ENCODE measurements around the gene SKAP1.

Gene SKAP1

GRCh38 chr17:48225725-48226567, 204.1 kb downstream of the SKAP1 start:
- Histone ChIP-seq H3K18ac (ENCODE audit: low read length) (no peak overlapping the region), H2BK15ac (ENCODE audit: low read length) (no peak overlapping the region), H3K14ac (ENCODE audit: low read length) (no peak overlapping the region), H3K27ac (replicated peaks; ENCODE audit: low read length) (no peak overlapping the region), H3K27me3 (ENCODE audit: control insufficient read depth in 3 of 3, insufficient read depth in 3 of 3, low read depth in 1 of 3, low read length in 3 of 3) (peaks cover 0 to 41% (median 2%) of the 10 kb centered on the region in 3 experiments), H2BK12ac (ENCODE audit: low read length) (no peak overlapping the region), H3K23ac (ENCODE audit: low read depth, low read length, poor library complexity) (no peak overlapping the region), H2AFZ (ENCODE audit: low read length) (no peak overlapping the region), H4K91ac (ENCODE audit: low read depth, low read length, poor library complexity) (no peak overlapping the region), H3K9ac (ENCODE audit: low read depth, low read length, poor library complexity) (no peak overlapping the region), H3K4ac (ENCODE audit: low read length) (no peak overlapping the region), H3K79me1 (ENCODE audit: low read depth, low read length) (no peaks in the 10 kb centered on the region), H2AK5ac (ENCODE audit: low read depth, low read length) (no peak overlapping the region), H3K9me3 (replicated peaks in 1 of 2; ENCODE audit: control insufficient read depth in 2 of 2, insufficient read depth in 1 of 2, low read depth in 1 of 2, low read length in 2 of 2) (no peaks in the 10 kb centered on the region), H2BK120ac (ENCODE audit: low read depth, low read length) (no peak overlapping the region), H3K4me3 (ENCODE audit: low read length in 2 of 2) (no peak overlapping the region), H3K36me3 (replicated peaks in 1 of 2; ENCODE audit: control insufficient read depth in 2 of 2, insufficient read depth in 2 of 2, low read length in 2 of 2) (no peaks in the 10 kb centered on the region), H4K8ac (ENCODE audit: low read depth, low read length) (no peak overlapping the region), H3K4me1 (ENCODE audit: control insufficient read depth in 2 of 2, insufficient read depth in 1 of 2, low read depth in 1 of 2, low read length in 2 of 2) (no peaks in the 10 kb centered on the region), H3K4me2 (ENCODE audit: insufficient read depth, low read length, poor library complexity, severe bottlenecking) (no peak overlapping the region), H2BK5ac (ENCODE audit: low read length) (no peak overlapping the region)
- no CpG with 5 or more reads among the region's 6 CpGs for WGBS, 2 donors (ENCODE audit: extremely low coverage in 2 of 2, insufficient read length in 2 of 2, insufficient replicate concordance in 1 of 2)
- DNase-seq (ENCODE audit: low spot score), result no peak

GRCh38 chr17:48223945-48224344, 206.1 kb downstream of the SKAP1 start:
- no peak overlapping the region for H3K4me2 ChIP-seq (ENCODE audit: insufficient read depth, low read length, poor library complexity, severe bottlenecking)
- DNase-seq (ENCODE audit: low spot score), result no peak
- no peak overlapping the region for H2BK120ac ChIP-seq (ENCODE audit: low read depth, low read length)
- H3K9ac ChIP-seq (ENCODE audit: low read depth, low read length, poor library complexity), result no peak overlapping the region
- H3K9me3 ChIP-seq (replicated peaks in 1 of 2; ENCODE audit: control insufficient read depth in 2 of 2, insufficient read depth in 1 of 2, low read depth in 1 of 2, low read length in 2 of 2), result no peaks in the 10 kb centered on the region
- H2BK15ac ChIP-seq (ENCODE audit: low read length), result no peak overlapping the region
- no peak overlapping the region for H2BK5ac ChIP-seq (ENCODE audit: low read length)
- no peak overlapping the region for H2BK12ac ChIP-seq (ENCODE audit: low read length)
- H3K18ac ChIP-seq (ENCODE audit: low read length), result no peak overlapping the region
- no peak overlapping the region for H4K8ac ChIP-seq (ENCODE audit: low read depth, low read length)
- no peak overlapping the region for H2AK5ac ChIP-seq (ENCODE audit: low read depth, low read length)
- no peak overlapping the region for H4K91ac ChIP-seq (ENCODE audit: low read depth, low read length, poor library complexity)
- H3K4ac ChIP-seq (ENCODE audit: low read length), result no peak overlapping the region
- peaks cover 0 to 1% of the 10 kb centered on the region in 2 donors for H3K4me1 ChIP-seq (ENCODE audit: control insufficient read depth in 2 of 2, insufficient read depth in 1 of 2, low read depth in 1 of 2, low read length in 2 of 2)
- no peak overlapping the region for H2AFZ ChIP-seq (ENCODE audit: low read length)
- H3K4me3 ChIP-seq (ENCODE audit: low read length in 2 of 2), result no peak overlapping the region
- no peak overlapping the region for H3K14ac ChIP-seq (ENCODE audit: low read length)
- no peaks in the 10 kb centered on the region for H3K36me3 ChIP-seq (replicated peaks in 1 of 2; ENCODE audit: control insufficient read depth in 2 of 2, insufficient read depth in 2 of 2, low read length in 2 of 2)
- H3K27ac ChIP-seq (replicated peaks; ENCODE audit: low read length), result no peak overlapping the region
- H3K27me3 ChIP-seq (ENCODE audit: control insufficient read depth in 3 of 3, insufficient read depth in 3 of 3, low read depth in 1 of 3, low read length in 3 of 3), result peaks cover 0 to 46% (median 2%) of the 10 kb centered on the region in 3 experiments
- H3K23ac ChIP-seq (ENCODE audit: low read depth, low read length, poor library complexity), result no peak overlapping the region
- no peaks in the 10 kb centered on the region for H3K79me1 ChIP-seq (ENCODE audit: low read depth, low read length)

- DNase-seq (ENCODE audit: low spot score), result no peak
- Histone ChIP-seq H3K9me3 (replicated peaks in 1 of 2; ENCODE audit: control insufficient read depth in 2 of 2, insufficient read depth in 1 of 2, low read depth in 1 of 2, low read length in 2 of 2) (no peaks in the 10 kb centered on the region), H3K4me1 (ENCODE audit: control insufficient read depth in 2 of 2, insufficient read depth in 1 of 2, low read depth in 1 of 2, low read length in 2 of 2) (peaks cover 0 to 1% of the 10 kb centered on the region in 2 donors), H3K79me1 (ENCODE audit: low read depth, low read length) (no peaks in the 10 kb centered on the region), H4K91ac (ENCODE audit: low read depth, low read length, poor library complexity) (no peak overlapping the region), H2AK5ac (ENCODE audit: low read depth, low read length) (no peak overlapping the region), H3K4me2 (ENCODE audit: insufficient read depth, low read length, poor library complexity, severe bottlenecking) (no peak overlapping the region), H2BK5ac (ENCODE audit: low read length) (no peak overlapping the region), H3K36me3 (replicated peaks in 1 of 2; ENCODE audit: control insufficient read depth in 2 of 2, insufficient read depth in 2 of 2, low read length in 2 of 2) (no peaks in the 10 kb centered on the region), H2BK15ac (ENCODE audit: low read length) (no peak overlapping the region), H3K4me3 (ENCODE audit: low read length in 2 of 2) (no peak overlapping the region), H3K14ac (ENCODE audit: low read length) (no peak overlapping the region), H3K27ac (replicated peaks; ENCODE audit: low read length) (no peak overlapping the region), H2BK12ac (ENCODE audit: low read length) (no peak overlapping the region), H3K23ac (ENCODE audit: low read depth, low read length, poor library complexity) (no peak overlapping the region), H3K18ac (ENCODE audit: low read length) (no peak overlapping the region), H2AFZ (ENCODE audit: low read length) (no peak overlapping the region), H4K8ac (ENCODE audit: low read depth, low read length) (no peak overlapping the region), H3K4ac (ENCODE audit: low read length) (no peak overlapping the region), H3K27me3 (ENCODE audit: control insufficient read depth in 3 of 3, insufficient read depth in 3 of 3, low read depth in 1 of 3, low read length in 3 of 3) (peaks cover 0 to 43% (median 4%) of the 10 kb centered on the region in 3 experiments), H2BK120ac (ENCODE audit: low read depth, low read length) (no peak overlapping the region), H3K9ac (ENCODE audit: low read depth, low read length, poor library complexity) (no peak overlapping the region)
- WGBS, 2 donors (ENCODE audit: extremely low coverage in 2 of 2, insufficient read length in 2 of 2, insufficient replicate concordance in 1 of 2), result no CpG with 5 or more reads among the region's 1 CpG
Observed at GRCh38 chr17:48219617-48220016, 210.4 kb downstream of the SKAP1 start.

GRCh38 chr17:48215583-48216139, 214.4 kb downstream of the SKAP1 start:
- no peak overlapping the region for H3K18ac ChIP-seq (ENCODE audit: low read length)
- H3K9ac ChIP-seq (ENCODE audit: low read depth, low read length, poor library complexity), result no peak overlapping the region
- no peak overlapping the region for H3K14ac ChIP-seq (ENCODE audit: low read length)
- H4K8ac ChIP-seq (ENCODE audit: low read depth, low read length), result no peak overlapping the region
- H2AFZ ChIP-seq (ENCODE audit: low read length), result no peak overlapping the region
- no peak overlapping the region for H2BK120ac ChIP-seq (ENCODE audit: low read depth, low read length)
- no peak overlapping the region for H4K91ac ChIP-seq (ENCODE audit: low read depth, low read length, poor library complexity)
- no peaks in the 10 kb centered on the region for H3K9me3 ChIP-seq (replicated peaks in 1 of 2; ENCODE audit: control insufficient read depth in 2 of 2, insufficient read depth in 1 of 2, low read depth in 1 of 2, low read length in 2 of 2)
- H2BK5ac ChIP-seq (ENCODE audit: low read length), result no peak overlapping the region
- DNase-seq (ENCODE audit: low spot score), result peak; percentile 18
- no peak overlapping the region for H3K4me3 ChIP-seq (ENCODE audit: low read length in 2 of 2)
- no peak overlapping the region for H3K23ac ChIP-seq (ENCODE audit: low read depth, low read length, poor library complexity)
- H2BK15ac ChIP-seq (ENCODE audit: low read length), result no peak overlapping the region
- no peak overlapping the region for H3K4ac ChIP-seq (ENCODE audit: low read length)
- no CpG with 5 or more reads among the region's 1 CpG for WGBS, 2 donors (ENCODE audit: extremely low coverage in 2 of 2, insufficient read length in 2 of 2, insufficient replicate concordance in 1 of 2)
- peaks cover 0 to 1% of the 10 kb centered on the region in 2 donors for H3K4me1 ChIP-seq (ENCODE audit: control insufficient read depth in 2 of 2, insufficient read depth in 1 of 2, low read depth in 1 of 2, low read length in 2 of 2)
- H2BK12ac ChIP-seq (ENCODE audit: low read length), result no peak overlapping the region
- H3K36me3 ChIP-seq (replicated peaks in 1 of 2; ENCODE audit: control insufficient read depth in 2 of 2, insufficient read depth in 2 of 2, low read length in 2 of 2), result no peaks in the 10 kb centered on the region
- no peaks in the 10 kb centered on the region for H3K79me1 ChIP-seq (ENCODE audit: low read depth, low read length)
- H2AK5ac ChIP-seq (ENCODE audit: low read depth, low read length), result no peak overlapping the region
- no peak overlapping the region for H3K4me2 ChIP-seq (ENCODE audit: insufficient read depth, low read length, poor library complexity, severe bottlenecking)
- H3K27me3 ChIP-seq (ENCODE audit: control insufficient read depth in 3 of 3, insufficient read depth in 3 of 3, low read depth in 1 of 3, low read length in 3 of 3), result peaks cover 0 to 52% (median 4%) of the 10 kb centered on the region in 3 experiments
- H3K27ac ChIP-seq (replicated peaks; ENCODE audit: low read length), result no peak overlapping the region
